SHP77 treated with DMSO at 0.1 percent for 48 hours (cell line): ENCODE data around the gene WWOX.

Experiments used
- DNase-seq: peaks from one replicate; lab custom pipeline; 2025; lab: John Stamatoyannopoulos, UW

Gene WWOX

GRCh38 chr16:78906135-78906534 lies 806.7 kb downstream of the WWOX start:
- no peak for DNase-seq

- no peak for DNase-seq
Measured at GRCh38 chr16:78909226-78909625, 809.8 kb downstream of the WWOX start.

- no peak for DNase-seq
Measured at GRCh38 chr16:78915811-78916345, 816.4 kb downstream of the WWOX start.

GRCh38 chr16:78916928-78917545 lies 817.6 kb downstream of the WWOX start:
- no peak for DNase-seq

GRCh38 chr16:78918805-78919305 lies 819.4 kb downstream of the WWOX start:
- no peak for DNase-seq

GRCh38 chr16:78919852-78920251 lies 820.4 kb downstream of the WWOX start:
- DNase-seq = no peak

- no peak for DNase-seq
Measured at GRCh38 chr16:78920621-78921020, 821.2 kb downstream of the WWOX start.

- DNase-seq = no peak
Measured at GRCh38 chr16:78925083-78925767, 825.8 kb downstream of the WWOX start.

GRCh38 chr16:78926723-78927210 lies 827.3 kb downstream of the WWOX start:
- DNase-seq = peak; percentile 47

GRCh38 chr16:78927766-78928165 lies 828.3 kb downstream of the WWOX start:
- no peak for DNase-seq

GRCh38 chr16:78929841-78930240 lies 830.4 kb downstream of the WWOX start:
- DNase-seq = no peak

GRCh38 chr16:78930561-78930960 lies 831.1 kb downstream of the WWOX start:
- no peak for DNase-seq

- DNase-seq = no peak
Measured at GRCh38 chr16:78931267-78931666, 831.8 kb downstream of the WWOX start.

GRCh38 chr16:78931678-78932077 lies 832.2 kb downstream of the WWOX start:
- DNase-seq = no peak

- no peak for DNase-seq
Measured at GRCh38 chr16:78932355-78932943, 833.0 kb downstream of the WWOX start.

GRCh38 chr16:78936060-78936459 lies 836.6 kb downstream of the WWOX start:
- DNase-seq = no peak

- DNase-seq = no peak
Measured at GRCh38 chr16:78939597-78939996, 840.1 kb downstream of the WWOX start.

- no peak for DNase-seq
Measured at GRCh38 chr16:78942625-78943245, 843.3 kb downstream of the WWOX start.

GRCh38 chr16:78945336-78945735 lies 845.9 kb downstream of the WWOX start:
- no peak for DNase-seq

GRCh38 chr16:78946556-78946955 lies 847.1 kb downstream of the WWOX start:
- no peak for DNase-seq

- DNase-seq = no peak
Measured at GRCh38 chr16:78950768-78951167, 851.3 kb downstream of the WWOX start.

GRCh38 chr16:78952630-78953029 lies 853.2 kb downstream of the WWOX start:
- no peak for DNase-seq
